ENCODE data around the gene BRK1. TPM values are rescaled to one million over a fixed set of nuclear protein-coding genes. Genes with fewer than 3 reads are reported as not detected.

The BRK1 gene
- total RNA-seq, 1 donor = 126 TPM

- TF ChIP-seq CTCF (IDR thresholded peaks at IDR 0.05; ENCODE audit: insufficient read depth, low read depth, low read length) = no peak
- H3K4me3 ChIP-seq (ENCODE audit: low read depth, low read length) = no peak overlapping the region
- no peak for DNase-seq (ENCODE audit: low read depth)
Observed at GRCh38 chr3:10093678-10094077, 21.8 kb upstream of the BRK1 start.

- no peak for TF ChIP-seq CTCF (IDR thresholded peaks at IDR 0.05; ENCODE audit: insufficient read depth, low read depth, low read length)
- no peak overlapping the region for H3K4me3 ChIP-seq (ENCODE audit: low read depth, low read length)
- DNase-seq (ENCODE audit: low read depth) = no peak
Observed at GRCh38 chr3:10099041-10099440, 16.4 kb upstream of the BRK1 start.

DNA sequence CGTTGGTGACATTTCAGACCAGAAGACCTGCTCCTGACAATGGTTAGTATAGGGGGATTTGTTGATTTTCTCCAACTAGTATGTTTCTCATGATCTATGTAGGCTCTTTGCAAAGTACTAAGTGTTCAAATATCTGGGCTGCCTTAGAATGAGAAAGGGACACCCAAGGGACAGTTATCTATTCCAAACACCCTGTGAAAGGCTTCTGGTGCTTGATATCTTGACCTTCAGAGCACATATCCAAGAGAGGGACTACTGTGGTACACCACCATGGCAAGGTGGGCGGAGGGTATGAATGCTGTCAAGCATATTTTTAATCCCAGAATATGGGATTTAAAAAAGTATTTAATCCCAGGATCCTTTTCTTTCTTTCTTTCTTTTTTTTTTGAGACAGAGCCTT lies 8.6 kb upstream of the BRK1 start:
- DNase-seq (ENCODE audit: low read depth) = no peak
- H3K4me3 ChIP-seq (ENCODE audit: low read depth, low read length) = no peak overlapping the region
- no peak for TF ChIP-seq CTCF (IDR thresholded peaks at IDR 0.05; ENCODE audit: insufficient read depth, low read depth, low read length)

- TF ChIP-seq CTCF (IDR thresholded peaks at IDR 0.05; ENCODE audit: insufficient read depth, low read depth, low read length) = no peak
- DNase-seq (ENCODE audit: low read depth) = no peak
- H3K4me3 ChIP-seq (ENCODE audit: low read depth, low read length) = no peak within 1 kb of the TSS
Observed at GRCh38 chr3:10108091-10108490, 7.4 kb upstream of the BRK1 start, which contains the start of gene FANCD2OS. TSS of gene FANCD2OS (minus strand) at chr3:10108255. CDS start at chr3:10104774, 3,481 bp downstream.

DNA sequence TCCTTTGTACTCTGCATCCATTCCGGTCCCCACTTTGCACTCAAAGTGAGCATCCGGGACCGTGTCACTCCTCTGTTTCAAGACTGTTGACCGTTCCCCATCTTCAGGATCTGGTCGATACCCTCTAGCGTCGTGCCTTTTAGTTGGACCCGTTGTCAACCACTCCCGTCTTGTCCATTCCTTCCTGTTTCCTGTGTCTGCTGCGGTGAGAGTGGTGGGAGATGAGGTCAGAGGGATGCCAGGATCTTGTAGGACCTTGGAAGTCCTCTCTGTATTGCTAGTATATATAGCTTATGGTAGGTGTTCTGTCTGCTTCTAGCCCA lies 624 bp downstream of the BRK1 start:
- peak overlapping the region; percentile 95 for H3K4me3 ChIP-seq (ENCODE audit: low read depth, low read length)
- DNase-seq (ENCODE audit: low read depth) = peak; percentile 59
- no peak for TF ChIP-seq CTCF (IDR thresholded peaks at IDR 0.05; ENCODE audit: insufficient read depth, low read depth, low read length)

GRCh38 chr3:10116928-10117327 lies 1.5 kb downstream of the BRK1 start:
- H3K4me3 ChIP-seq (ENCODE audit: low read depth, low read length) = no peak overlapping the region
- DNase-seq (ENCODE audit: low read depth) = no peak
- no peak for TF ChIP-seq CTCF (IDR thresholded peaks at IDR 0.05; ENCODE audit: insufficient read depth, low read depth, low read length)

- no peak overlapping the region for H3K4me3 ChIP-seq (ENCODE audit: low read depth, low read length)
- TF ChIP-seq CTCF (IDR thresholded peaks at IDR 0.05; ENCODE audit: insufficient read depth, low read depth, low read length) = no peak
- no peak for DNase-seq (ENCODE audit: low read depth)
Observed at GRCh38 chr3:10119376-10119775, 3.9 kb downstream of the BRK1 start.

All from fibroblast of villous mesenchyme (primary cell).